NCI-H1694 (cell line): ENCODE data around the gene EGF.
"Not testable (repeated sequence)": the region's sequence is repeated elsewhere in the genome, so short reads cannot be mapped to it uniquely, and the experiment has no call there.

Source experiments
- DNase-seq: peaks from one replicate; lab custom pipeline; 2025; lab: John Stamatoyannopoulos, UW

Gene EGF

GRCh38 chr4:110034026-110034393 lies 121.3 kb downstream of the EGF start:
- no peak for DNase-seq

GRCh38 chr4:110039164-110039563 lies 126.5 kb downstream of the EGF start:
- not testable (repeated sequence) for DNase-seq

- DNase-seq = no peak
Measured at GRCh38 chr4:110041735-110042134, 129.1 kb downstream of the EGF start.

GRCh38 chr4:110042545-110043517 lies 130.1 kb downstream of the EGF start:
- no peak for DNase-seq

- DNase-seq = no peak
Measured at GRCh38 chr4:110046588-110047049, 133.9 kb downstream of the EGF start.

GRCh38 chr4:110049951-110050925 lies 137.6 kb downstream of the EGF start:
- DNase-seq = no peak

GRCh38 chr4:110055158-110055768 lies 142.6 kb downstream of the EGF start:
- no peak for DNase-seq

GRCh38 chr4:110058677-110059076 lies 146.0 kb downstream of the EGF start:
- DNase-seq = no peak

- DNase-seq = no peak
Measured at GRCh38 chr4:110059556-110060191, 147.0 kb downstream of the EGF start.

- DNase-seq = no peak
Measured at GRCh38 chr4:110061076-110061475, 148.4 kb downstream of the EGF start.
